Measurements from ENCODE around the gene FOXG1.

- no peak for TF ChIP-seq CTCF (IDR thresholded peaks at IDR 0.05)
- TF ChIP-seq POLR2A (IDR thresholded peaks at IDR 0.05) = no peak
Measured at GRCh38 chr14:28767030-28767852, 654 bp downstream of the FOXG1 start.

Measured in thyroid gland (tissue), 4 donors.